Activated CD8-positive, alpha-beta memory T cell treated with anti-CD3 and anti-CD28 coated beads, Interleukin-2, amount 10 ng/mL, durations not matched to agents 7 days and 5 days (primary cell): ENCODE data around the gene PTPRE. TPM values are rescaled to one million over a fixed set of nuclear protein-coding genes. Genes with fewer than 3 reads are reported as not detected.

Experiments used
- ATAC-seq: fragments of 150-1000 bp; cut with Tn5 transposase; one replicate; pipeline ENCODE4 v1.10.0; 2021; ENCODE audit warnings: moderate library complexity
- CTCF ChIA-PET: fragments of 350-600 bp; sonication (Branson Sonifier 250); formaldehyde crosslinking; loops from one replicate; lab custom pipeline; 2021; ENCODE audit warnings: antibody characterized with exemption; lab: Charles Lee
- DNase-seq: peaks from one replicate; pipeline ENCODE4 v3.0.0-alpha.2; 2020
- H3K27ac Mint-ChIP-seq: one replicate; pipeline ENCODE4 v1.8.0; 2021; ENCODE audit warnings: mild to moderate bottlenecking, mixed read lengths
- H3K27me3 Mint-ChIP-seq: one replicate; pipeline ENCODE4 v1.8.0; 2021; ENCODE audit warnings: mixed read lengths
- H3K36me3 Mint-ChIP-seq: one replicate; pipeline ENCODE4 v1.8.0; 2021; ENCODE audit warnings: mild to moderate bottlenecking, mixed read lengths
- H3K4me1 Mint-ChIP-seq: one replicate; pipeline ENCODE4 v1.8.0; 2021; ENCODE audit warnings: mixed read lengths
- H3K4me3 Mint-ChIP-seq: one replicate; pipeline ENCODE4 v1.8.0; 2021; ENCODE audit warnings: mild to moderate bottlenecking, moderate library complexity, mixed read lengths
- H3K9me3 Mint-ChIP-seq: one replicate; pipeline ENCODE4 v1.8.0; 2022; ENCODE audit warnings: low read depth, mixed read lengths
- total RNA-seq, 2 experiments: library from RNA; stranded (reverse); gene quantifications; one replicate each; pipeline ENCODE4 v1.2.3, GENCODE V29; 2021

Gene PTPRE
- total RNA-seq, 2 experiments from 2014 or later, result 16.5 to 27.1 TPM

DNA sequence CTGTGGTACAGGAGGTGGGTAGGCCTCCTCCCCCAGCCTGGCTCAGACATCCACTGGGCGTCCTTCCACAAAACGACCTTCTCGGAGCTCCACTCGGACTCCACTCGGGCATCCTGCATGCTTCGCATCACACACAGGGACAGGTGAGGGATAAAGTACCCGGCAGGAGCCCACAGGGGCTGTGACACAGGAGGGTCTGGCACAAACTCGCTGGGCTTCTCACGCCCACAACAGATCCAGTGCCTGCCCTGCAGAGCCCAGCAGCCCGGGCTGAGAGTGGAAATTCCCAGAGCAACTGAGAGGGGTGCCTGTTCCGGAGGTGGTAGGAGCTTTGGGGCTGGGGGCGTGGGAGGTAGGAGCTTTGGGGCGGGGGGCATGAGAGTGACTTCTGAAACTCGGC is 110.9 kb downstream of the PTPRE start:
- Mint-ChIP-seq H3K27me3 (no peaks in the 10 kb centered on the region), H3K4me1 (peaks cover 7% of the 10 kb centered on the region), H3K27ac (no peak overlapping the region), H3K4me3 (peak overlapping the region; percentile 37), H3K36me3 (no peaks in the 10 kb centered on the region), H3K9me3 (no peaks in the 10 kb centered on the region)
- ATAC-seq (no peak), DNase-seq (no peak)
- CTCF ChIA-PET, result no interaction called here

DNA sequence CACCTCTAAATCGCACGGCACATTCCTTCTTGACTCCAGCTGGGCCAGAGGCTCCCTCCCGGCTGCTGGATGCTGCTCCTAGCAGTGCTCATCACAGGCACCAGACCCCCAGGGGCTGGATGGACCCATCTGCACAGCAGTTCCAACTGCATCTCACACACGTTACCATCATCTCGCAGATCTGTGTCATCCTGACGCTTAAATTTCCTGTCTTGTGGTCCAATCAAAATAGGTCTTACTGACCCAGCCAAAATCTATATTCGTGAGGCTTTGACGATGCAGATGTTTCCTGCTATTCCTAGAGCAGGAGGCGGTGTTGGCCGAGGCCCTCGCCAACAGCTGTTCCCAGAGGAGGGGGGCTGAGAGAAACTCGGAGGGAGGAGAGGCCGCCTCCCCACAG is 111.3 kb downstream of the PTPRE start:
- Mint-ChIP-seq H3K4me3 (peak overlapping the region; percentile 37), H3K4me1 (peaks cover 7% of the 10 kb centered on the region), H3K36me3 (no peaks in the 10 kb centered on the region), H3K9me3 (no peaks in the 10 kb centered on the region), H3K27me3 (no peaks in the 10 kb centered on the region), H3K27ac (no peak overlapping the region)
- CTCF ChIA-PET, result no interaction called here
- no peak for DNase-seq
- ATAC-seq, result peak; percentile 36

DNA sequence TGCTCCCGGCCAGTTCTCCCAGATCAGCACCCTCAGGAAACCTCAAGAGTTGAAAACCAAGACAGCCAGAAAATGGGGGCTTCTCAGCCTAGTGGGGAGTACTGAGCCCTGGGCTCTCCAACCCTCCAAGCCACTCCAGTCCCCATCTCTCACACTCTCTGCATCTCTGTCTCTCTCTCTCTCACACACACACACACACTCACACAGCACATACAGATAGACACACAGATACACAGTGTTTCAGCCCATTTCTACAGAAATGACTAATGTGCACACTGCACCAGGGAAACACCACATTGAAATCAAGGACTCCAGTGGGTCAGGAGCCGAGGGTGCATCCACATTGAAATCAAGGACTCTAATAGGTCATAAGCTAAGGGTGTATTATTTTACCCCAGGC is 111.8 kb downstream of the PTPRE start:
- Mint-ChIP-seq H3K4me3 (no peak overlapping the region), H3K27me3 (no peaks in the 10 kb centered on the region), H3K4me1 (peaks cover 7% of the 10 kb centered on the region), H3K36me3 (no peaks in the 10 kb centered on the region), H3K9me3 (no peaks in the 10 kb centered on the region), H3K27ac (no peak overlapping the region)
- no peak for ATAC-seq
- CTCF ChIA-PET, result no interaction called here
- DNase-seq, result no peak

DNA sequence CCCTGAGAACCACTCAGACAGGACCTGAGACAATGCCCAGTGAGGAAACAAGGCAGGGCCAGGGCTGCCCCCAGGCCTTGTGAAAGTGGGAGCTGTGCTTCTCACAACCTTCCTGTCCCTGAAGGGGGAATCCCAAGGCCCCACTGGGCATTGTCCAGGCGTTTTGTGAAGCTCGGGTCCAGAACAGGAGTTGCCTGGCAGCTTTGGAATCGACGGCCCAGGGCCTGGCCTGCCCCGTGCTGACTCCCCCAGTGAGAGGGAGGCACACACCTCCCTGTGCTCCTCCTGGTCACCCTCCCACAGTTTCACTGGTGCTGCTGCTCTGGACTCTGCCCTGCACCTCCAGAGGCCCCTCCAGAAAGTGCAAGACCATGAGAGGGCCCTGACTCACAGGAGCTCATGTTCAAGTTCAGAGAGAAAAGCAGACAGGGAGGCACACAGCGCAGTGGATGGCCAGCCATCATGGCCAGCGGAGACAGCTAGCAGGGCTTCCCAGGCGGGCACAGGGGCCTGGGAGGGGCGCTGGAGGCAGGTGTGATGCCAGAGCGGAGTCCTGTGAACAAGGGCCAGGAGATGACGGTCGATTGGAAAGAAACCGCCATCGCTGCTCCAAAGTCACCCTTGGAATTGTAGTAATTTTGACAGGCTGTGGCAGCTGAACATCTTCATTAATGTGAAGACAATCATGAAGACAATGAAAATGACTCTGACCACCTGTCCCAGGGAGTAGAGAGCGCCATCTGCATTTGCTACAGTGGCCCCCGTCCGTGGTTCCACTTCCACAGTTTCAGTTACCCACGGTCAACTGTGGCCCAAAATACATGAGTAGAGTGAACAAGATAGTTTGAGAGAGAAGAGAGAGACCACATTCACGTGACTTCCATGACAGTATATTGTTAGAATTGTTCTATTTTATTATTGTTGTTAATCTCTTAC is 115.6 kb downstream of the PTPRE start:
- Mint-ChIP-seq H3K9me3 (no peaks in the 10 kb centered on the region), H3K36me3 (no peaks in the 10 kb centered on the region), H3K27ac (no peak overlapping the region), H3K27me3 (no peaks in the 10 kb centered on the region), H3K4me1 (peaks cover 20% of the 10 kb centered on the region), H3K4me3 (no peak overlapping the region)
- CTCF ChIA-PET, result interaction anchor here (1.0 to 1.3 kb wide), 3 partner anchors 11 to 14 kb away, joined by 3 to 5 read pairs (median 3); no protein-coding TSS in a partner anchor
- DNase-seq (no peak), ATAC-seq (no peak)

DNA sequence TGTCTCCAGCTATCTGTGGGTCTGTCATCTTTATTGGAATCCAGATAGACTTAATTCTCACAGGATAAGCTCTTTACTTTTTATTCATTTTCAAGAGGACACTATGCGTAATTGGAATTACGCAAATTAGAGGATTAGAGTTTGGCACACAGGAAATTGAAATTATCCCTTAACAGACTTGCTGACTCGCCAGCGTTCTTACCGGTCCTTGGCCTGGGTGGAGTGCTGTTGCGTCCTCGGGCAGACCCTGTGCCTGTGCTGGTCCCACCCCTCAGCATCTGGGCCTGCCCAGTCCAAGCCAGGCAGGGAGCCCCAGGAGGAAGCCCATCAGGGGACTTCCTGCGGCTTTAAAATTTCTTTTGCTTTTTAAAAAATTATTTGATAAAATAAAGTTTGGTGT is 117.5 kb downstream of the PTPRE start:
- DNase-seq, result no peak
- no peaks in the 10 kb centered on the region for H3K36me3 Mint-ChIP-seq
- H3K9me3 Mint-ChIP-seq, result no peaks in the 10 kb centered on the region
- H3K27ac Mint-ChIP-seq, result no peak overlapping the region
- H3K4me3 Mint-ChIP-seq, result no peak overlapping the region
- no peaks in the 10 kb centered on the region for H3K27me3 Mint-ChIP-seq
- CTCF ChIA-PET, result interaction anchor here (0.7 to 1.1 kb wide), 3 partner anchors 11 to 45 kb away, joined by 3 to 5 read pairs (median 3); no protein-coding TSS in a partner anchor
- no peak for ATAC-seq
- H3K4me1 Mint-ChIP-seq, result peaks cover 21% of the 10 kb centered on the region

DNA sequence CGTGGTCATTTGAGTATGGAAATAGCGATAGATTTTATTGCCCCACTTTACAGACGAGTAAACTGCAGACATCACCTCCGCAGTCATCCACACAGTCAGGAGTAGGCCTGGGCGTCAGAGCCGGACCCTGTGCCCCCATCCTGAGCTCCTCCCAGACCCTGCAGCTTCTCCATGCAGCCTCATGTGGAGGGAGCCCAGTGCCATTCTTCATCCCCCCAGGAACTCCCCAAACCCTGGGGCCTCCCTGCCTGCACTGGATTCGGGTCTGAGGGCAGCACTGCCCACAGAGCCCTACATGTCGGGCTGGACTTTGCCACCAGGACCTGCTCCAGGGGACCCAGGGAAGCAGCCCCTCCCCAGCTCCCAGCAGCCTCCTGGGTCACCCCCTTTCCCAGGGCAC is 118.5 kb downstream of the PTPRE start:
- Mint-ChIP-seq H3K9me3 (no peaks in the 10 kb centered on the region), H3K4me3 (no peak overlapping the region), H3K27ac (no peak overlapping the region), H3K36me3 (no peaks in the 10 kb centered on the region), H3K27me3 (no peaks in the 10 kb centered on the region), H3K4me1 (peaks cover 21% of the 10 kb centered on the region)
- DNase-seq, result no peak
- CTCF ChIA-PET, result interaction anchor here (0.6 kb wide), 1 partner anchor 65 kb away, joined by 4 read pairs; no protein-coding TSS in a partner anchor
- ATAC-seq, result no peak

DNA sequence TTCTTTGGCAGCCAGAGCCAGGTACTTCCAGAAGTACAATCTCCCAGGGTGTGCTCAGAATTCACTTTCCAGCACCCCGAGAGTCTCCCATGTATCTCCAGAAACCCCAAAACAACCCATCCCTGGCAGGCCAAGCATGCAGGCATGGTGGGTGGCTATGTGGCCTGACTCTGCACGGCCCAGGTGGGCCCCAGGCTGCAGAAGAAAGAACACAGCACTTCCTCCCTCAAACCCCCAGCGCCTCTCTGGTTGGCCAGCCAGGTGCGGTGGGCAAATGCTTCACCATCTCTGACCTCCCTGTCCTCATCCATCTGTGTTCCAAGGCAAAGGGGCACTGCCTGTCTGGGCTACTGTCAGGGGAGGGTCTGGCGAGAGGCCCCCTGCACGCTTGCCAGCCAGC is 119.0 kb downstream of the PTPRE start:
- H3K27me3 Mint-ChIP-seq, result no peaks in the 10 kb centered on the region
- no peak overlapping the region for H3K27ac Mint-ChIP-seq
- no peak for ATAC-seq
- no peaks in the 10 kb centered on the region for H3K9me3 Mint-ChIP-seq
- peaks cover 21% of the 10 kb centered on the region for H3K4me1 Mint-ChIP-seq
- no peaks in the 10 kb centered on the region for H3K36me3 Mint-ChIP-seq
- no peak overlapping the region for H3K4me3 Mint-ChIP-seq
- no peak for DNase-seq
- CTCF ChIA-PET, result interaction anchor here (1.0 to 1.4 kb wide), 4 partner anchors 9 to 43 kb away, joined by 3 to 15 read pairs (median 4); no protein-coding TSS in a partner anchor

DNA sequence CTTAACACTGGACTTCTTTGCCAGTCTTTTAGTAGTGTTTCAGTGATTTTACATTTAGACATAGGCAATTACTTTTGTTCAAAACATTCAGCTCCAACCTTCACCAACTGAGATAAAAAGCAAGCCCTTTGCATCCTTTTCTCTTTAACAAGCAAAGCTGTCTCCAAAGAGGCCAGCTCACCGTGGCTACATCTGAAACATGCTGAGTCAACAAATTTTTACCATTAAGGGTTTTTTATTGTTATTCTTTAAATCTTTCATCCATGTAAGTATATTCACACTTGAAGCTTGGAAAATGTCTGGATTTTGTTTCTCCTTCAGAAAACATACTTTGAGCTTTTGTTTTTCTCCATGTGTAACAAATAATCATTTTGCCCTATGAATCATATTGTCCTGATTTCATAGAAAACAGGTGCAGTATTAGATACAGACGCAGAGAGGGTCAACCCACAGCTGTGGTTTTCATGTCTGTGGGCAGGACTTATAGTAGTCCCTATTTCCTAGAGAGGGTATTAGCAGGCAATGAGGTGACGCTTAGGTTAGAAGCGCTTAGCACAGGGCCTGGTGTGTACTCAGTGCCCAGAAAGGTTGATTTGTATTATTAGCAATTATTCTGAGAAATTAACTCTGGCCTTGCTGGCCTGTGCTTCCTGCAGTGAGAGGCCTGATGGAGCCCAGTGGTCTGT is 119.9 kb downstream of the PTPRE start:
- CTCF ChIA-PET, result interaction anchor here (0.7 to 1.4 kb wide), 5 partner anchors 8 to 43 kb away, joined by 3 to 15 read pairs (median 3); no protein-coding TSS in a partner anchor
- no peaks in the 10 kb centered on the region for H3K9me3 Mint-ChIP-seq
- no peaks in the 10 kb centered on the region for H3K27me3 Mint-ChIP-seq
- H3K36me3 Mint-ChIP-seq, result no peaks in the 10 kb centered on the region
- H3K27ac Mint-ChIP-seq, result no peak overlapping the region
- no peak overlapping the region for H3K4me3 Mint-ChIP-seq
- ATAC-seq (no peak), DNase-seq (peak; percentile 51)
- peaks cover 21% of the 10 kb centered on the region for H3K4me1 Mint-ChIP-seq

DNA sequence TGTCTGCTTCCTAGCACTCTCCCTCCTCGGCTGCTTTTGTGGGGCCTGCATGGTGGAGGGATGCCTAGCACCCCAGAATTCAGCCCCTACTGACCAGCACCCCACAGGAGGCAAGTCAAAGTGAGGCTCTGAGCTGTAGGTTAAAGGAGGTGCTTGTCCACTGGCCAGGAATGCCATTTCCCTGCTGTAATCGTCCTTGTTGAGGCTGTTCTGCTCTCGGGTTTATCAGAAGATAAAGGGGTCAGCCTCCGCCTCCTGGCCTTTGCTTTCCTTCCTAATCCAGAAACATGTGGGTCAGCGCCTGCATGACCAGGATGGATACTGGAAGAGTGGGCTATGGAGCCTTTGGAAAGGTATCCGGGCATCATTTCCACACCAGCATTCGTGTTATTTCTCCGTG is 120.4 kb downstream of the PTPRE start:
- Mint-ChIP-seq H3K4me1 (peaks cover 21% of the 10 kb centered on the region), H3K4me3 (no peak overlapping the region), H3K27ac (no peak overlapping the region), H3K27me3 (no peaks in the 10 kb centered on the region), H3K36me3 (no peaks in the 10 kb centered on the region), H3K9me3 (no peaks in the 10 kb centered on the region)
- CTCF ChIA-PET, result interaction anchor here (0.7 to 1.4 kb wide), 4 partner anchors 8 to 42 kb away, joined by 3 to 15 read pairs (median 3); no protein-coding TSS in a partner anchor
- ATAC-seq (no peak), DNase-seq (no peak)

DNA sequence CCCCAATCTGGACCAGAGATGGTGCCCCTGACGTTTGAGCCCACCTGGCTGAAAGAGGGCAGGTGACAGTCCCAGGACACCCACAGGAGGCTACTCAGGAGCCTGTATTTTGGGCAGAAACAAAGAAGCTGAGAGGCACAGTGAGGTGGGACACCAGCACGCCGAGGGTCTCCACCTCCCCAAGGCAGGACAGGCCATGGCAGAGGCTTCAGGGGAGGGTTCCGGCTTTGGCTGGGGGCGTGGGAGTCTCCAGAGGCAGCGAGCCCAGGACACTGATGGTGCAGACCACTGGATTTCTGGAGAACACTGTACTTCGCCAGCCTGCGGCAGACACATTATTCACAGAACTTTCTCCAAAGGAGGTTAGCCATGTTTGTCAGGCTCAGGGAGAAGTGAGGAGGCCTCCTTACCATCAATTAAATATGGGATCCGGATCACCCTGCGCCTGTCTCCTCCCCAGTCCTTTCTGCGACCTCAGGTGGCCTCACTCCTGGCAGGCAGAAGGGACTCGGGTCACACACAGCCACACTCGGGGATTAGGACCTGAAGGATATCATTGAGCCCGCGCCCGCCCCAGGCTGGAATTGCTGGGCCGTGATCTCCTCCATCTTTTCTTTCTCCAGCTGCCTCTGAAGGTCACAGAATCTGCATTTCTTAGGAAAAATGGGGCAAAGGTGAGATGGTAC is 121.1 kb downstream of the PTPRE start:
- Mint-ChIP-seq H3K36me3 (no peaks in the 10 kb centered on the region), H3K27ac (no peak overlapping the region), H3K4me3 (no peak overlapping the region), H3K9me3 (no peaks in the 10 kb centered on the region), H3K4me1 (peaks cover 21% of the 10 kb centered on the region), H3K27me3 (no peaks in the 10 kb centered on the region)
- ATAC-seq, result no peak
- DNase-seq, result no peak
- CTCF ChIA-PET, result interaction anchor here (0.7 to 1.2 kb wide), 3 partner anchors 16 to 41 kb away, joined by 3 read pairs; no protein-coding TSS in a partner anchor

DNA sequence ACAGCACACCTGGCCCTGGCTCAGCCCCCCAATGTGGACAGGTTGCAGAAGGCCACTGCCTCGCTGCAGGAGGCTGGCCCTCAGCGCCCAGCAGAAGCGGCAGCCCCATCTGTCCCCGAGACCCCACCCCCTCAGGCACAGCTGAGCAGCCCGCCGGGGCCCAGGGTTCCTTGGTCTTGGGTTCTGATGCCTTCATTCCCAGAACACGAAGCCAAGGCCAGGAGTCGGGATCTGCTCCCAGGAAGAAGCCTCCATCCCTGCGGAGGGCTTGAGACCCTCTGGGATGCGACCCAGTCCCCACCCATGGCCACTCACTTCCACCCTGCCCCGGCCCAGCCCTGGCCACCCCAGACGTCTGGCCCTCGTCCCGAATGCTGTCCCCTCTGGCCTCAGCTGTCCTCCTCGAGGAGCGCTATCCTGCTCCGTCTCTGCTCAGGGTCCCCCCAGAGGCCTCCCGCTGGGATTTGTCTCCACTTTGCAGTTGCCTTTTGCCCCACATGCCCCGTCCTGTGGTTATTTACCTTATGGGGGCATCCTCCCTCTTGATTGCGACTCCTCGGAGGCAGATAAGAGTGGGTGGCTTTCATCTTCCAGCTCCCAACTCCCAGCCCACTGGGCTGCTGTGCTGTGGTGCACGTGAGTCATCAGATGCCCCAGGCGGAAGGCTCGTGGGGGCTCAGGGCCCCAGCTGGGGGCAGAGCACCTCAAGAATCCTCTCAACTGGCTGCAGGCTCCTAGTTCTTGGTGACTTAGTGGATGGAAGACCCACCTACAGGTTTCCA is 121.8 kb downstream of the PTPRE start:
- H3K27ac Mint-ChIP-seq, result no peak overlapping the region
- ATAC-seq (no peak), DNase-seq (no peak)
- H3K9me3 Mint-ChIP-seq, result no peaks in the 10 kb centered on the region
- H3K4me1 Mint-ChIP-seq, result peaks cover 21% of the 10 kb centered on the region
- no peaks in the 10 kb centered on the region for H3K36me3 Mint-ChIP-seq
- CTCF ChIA-PET, result interaction anchor here (0.9 to 1.2 kb wide), 3 partner anchors 19 to 40 kb away, joined by 3 read pairs; no protein-coding TSS in a partner anchor
- no peak overlapping the region for H3K4me3 Mint-ChIP-seq
- no peaks in the 10 kb centered on the region for H3K27me3 Mint-ChIP-seq

DNA sequence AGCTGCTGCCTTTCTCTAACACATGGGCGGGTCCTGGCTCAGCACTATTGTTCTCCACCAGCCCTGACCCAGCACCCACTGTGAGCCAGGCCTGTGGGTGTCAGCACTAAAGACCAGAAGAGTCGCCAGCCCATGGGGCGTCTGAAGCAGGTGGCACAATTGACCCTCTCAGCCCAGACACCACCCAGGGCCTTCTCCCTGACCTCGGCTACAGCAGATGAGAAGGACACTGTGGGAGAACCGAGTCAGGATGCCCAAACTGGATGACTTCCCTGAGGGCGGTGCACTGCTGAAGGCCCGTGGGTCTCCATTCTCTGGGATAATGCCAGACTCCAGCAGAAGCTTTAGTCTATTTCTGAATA is 122.4 kb downstream of the PTPRE start:
- CTCF ChIA-PET, result interaction anchor here (0.9 kb wide), 1 partner anchor 40 kb away, joined by 3 read pairs; no protein-coding TSS in a partner anchor
- Mint-ChIP-seq H3K27me3 (no peaks in the 10 kb centered on the region), H3K9me3 (no peaks in the 10 kb centered on the region), H3K4me1 (peaks cover 21% of the 10 kb centered on the region), H3K27ac (no peak overlapping the region), H3K36me3 (no peaks in the 10 kb centered on the region), H3K4me3 (no peak overlapping the region)
- ATAC-seq, result no peak
- DNase-seq, result peak; percentile 37
